Trophoblast cell (in vitro differentiated cells and primary cell): ENCODE data around the gene KRT33B. TPM values are rescaled to one million over a fixed set of nuclear protein-coding genes. Genes with fewer than 3 reads are reported as not detected.

Source experiments
- DNase-seq, 2 donors: peaks; one replicate each; pipeline ENCODE4 v3.0.0-alpha.2; 2016
- H2AFZ ChIP-seq: 2 replicates; pipeline ENCODE4 v1.6.1; 2013; ENCODE audit warnings: low read length, moderate library complexity, mild to moderate bottlenecking; ENCODE audit not compliant: insufficient read depth, poor library complexity
- H2AK5ac ChIP-seq: 2 replicates; pipeline ENCODE4 v1.6.1; 2013; ENCODE audit warnings: mild to moderate bottlenecking, low read length
- H2BK120ac ChIP-seq: 2 replicates; pipeline ENCODE4 v1.6.1; 2013; ENCODE audit warnings: low read length, mild to moderate bottlenecking, moderate library complexity; ENCODE audit not compliant: insufficient read depth, poor library complexity
- H2BK12ac ChIP-seq: 2 replicates; pipeline ENCODE4 v1.6.1; 2013; ENCODE audit warnings: mild to moderate bottlenecking, low read length, moderate library complexity
- H2BK5ac ChIP-seq: 2 replicates; pipeline ENCODE4 v1.6.1; 2013; ENCODE audit warnings: low read length, low read depth, moderate library complexity, mild to moderate bottlenecking; ENCODE audit not compliant: poor library complexity
- H3K14ac ChIP-seq: 2 replicates; pipeline ENCODE4 v1.6.1; 2013; ENCODE audit warnings: mild to moderate bottlenecking, low read length
- H3K18ac ChIP-seq: 2 replicates; pipeline ENCODE4 v1.6.1; 2013; ENCODE audit warnings: mild to moderate bottlenecking, low read length
- H3K23ac ChIP-seq: 2 replicates; pipeline ENCODE4 v1.6.1; 2013; ENCODE audit warnings: low read length
- H3K27ac ChIP-seq: 2 replicates; pipeline ENCODE4 v1.5.1; 2013; ENCODE audit warnings: low read depth, mild to moderate bottlenecking, inconsistent platforms, low read length, moderate library complexity
- H3K27me3 ChIP-seq: 2 replicates; pipeline ENCODE4 v1.6.1; 2013; ENCODE audit warnings: inconsistent platforms, mild to moderate bottlenecking, low read length, moderate library complexity; ENCODE audit not compliant: insufficient read depth
- H3K36me3 ChIP-seq, 2 experiments: 1 replicate in 1 of 2; 2 replicates in 1 of 2; pipeline ENCODE4 v1.6.1; 2013; ENCODE audit warnings: low read length in 2 of 2, mild to moderate bottlenecking in 2 of 2, moderate library complexity in 1 of 2; ENCODE audit not compliant: insufficient read depth in 2 of 2, control insufficient read depth in 1 of 2
- H3K4ac ChIP-seq: 2 replicates; pipeline ENCODE4 v1.6.1; 2013; ENCODE audit warnings: low read depth, mild to moderate bottlenecking, low read length, moderate library complexity
- H3K4me1 ChIP-seq, 2 experiments: 1 replicate in 1 of 2; 2 replicates in 1 of 2; pipeline ENCODE4 v1.6.1; 2013; ENCODE audit warnings: low read length in 2 of 2, mild to moderate bottlenecking in 2 of 2, moderate library complexity in 1 of 2; ENCODE audit not compliant: insufficient read depth in 2 of 2, control insufficient read depth in 1 of 2
- H3K4me2 ChIP-seq: 2 replicates; pipeline ENCODE4 v1.6.1; 2013; ENCODE audit warnings: inconsistent platforms, mild to moderate bottlenecking, low read length, moderate library complexity
- H3K4me3 ChIP-seq: 2 replicates; pipeline ENCODE4 v1.5.1; 2013; ENCODE audit warnings: mild to moderate bottlenecking, low read depth, low read length, inconsistent platforms
- H3K79me1 ChIP-seq: one replicate; pipeline ENCODE4 v1.6.1; 2013; ENCODE audit warnings: low read length
- H3K79me2 ChIP-seq: 2 replicates; pipeline ENCODE4 v1.6.1; 2013; ENCODE audit warnings: low read length, mild to moderate bottlenecking; ENCODE audit not compliant: control insufficient read depth, insufficient read depth, poor library complexity
- H3K9ac ChIP-seq: 2 replicates; pipeline ENCODE4 v1.6.1; 2013; ENCODE audit warnings: mild to moderate bottlenecking, low read length
- H3K9me3 ChIP-seq: 2 replicates; pipeline ENCODE4 v1.6.1; 2013; ENCODE audit warnings: low read depth, mild to moderate bottlenecking, control low read depth, inconsistent platforms, low read length; ENCODE audit not compliant: insufficient read depth
- H4K12ac ChIP-seq: 2 replicates; pipeline ENCODE4 v1.6.1; 2013; ENCODE audit warnings: low read depth, mild to moderate bottlenecking, low read length, moderate library complexity
- H4K8ac ChIP-seq: 2 replicates; pipeline ENCODE4 v1.6.1; 2013; ENCODE audit warnings: low read depth, mild to moderate bottlenecking, low read length, moderate library complexity
- H4K91ac ChIP-seq: one replicate; pipeline ENCODE4 v1.6.1; 2013; ENCODE audit warnings: low read depth, mild to moderate bottlenecking, low read length, moderate library complexity
- WGBS: extraction: QIAGEN DNeasy Blood & Tissue Kit; methylation state at CpG from one replicate; pipeline ENCODE4 v1.1.7; 2013; ENCODE audit warnings: missing lambda C conversion rate; ENCODE audit not compliant: insufficient read length, insufficient coverage; ENCODE audit errors: extremely low coverage; 5-methylcytosine and 5-hydroxymethylcytosine counted together
- polyA plus RNA-seq: library from polyadenylated mRNA; stranded (reverse); fragments of 200-250 nt; gene quantifications from 2 replicates; pipeline ENCODE4 v1.2.3, GENCODE V29; 2013

Gene KRT33B
- polyA plus RNA-seq: 0.03 and 0.04 TPM in 2 replicates

GRCh38 chr17:41369713-41370112 lies at the start of gene KRT33B:
Gene KRT33B (minus strand): TSS chr17:41369813. CDS start chr17:41369750, 63 bp downstream.
- H3K27ac ChIP-seq: no peak within 1 kb of the TSS
- H3K36me3 ChIP-seq: no peaks in the 10 kb centered on the region
- peak within 1 kb of the TSS; percentile 14 for H3K23ac ChIP-seq
- no peak within 1 kb of the TSS for H3K4me2 ChIP-seq
- no peak for DNase-seq
- H3K27me3 ChIP-seq: no peaks in the 10 kb centered on the region
- no peak within 1 kb of the TSS for H4K91ac ChIP-seq
- H2BK5ac ChIP-seq: no peak within 1 kb of the TSS
- no peak within 1 kb of the TSS for H2AFZ ChIP-seq
- H3K79me2 ChIP-seq: no peaks in the 10 kb centered on the region
- no peak within 1 kb of the TSS for H2BK120ac ChIP-seq
- H3K4ac ChIP-seq: no peak within 1 kb of the TSS
- no peak within 1 kb of the TSS for H2BK12ac ChIP-seq
- H3K18ac ChIP-seq: no peak within 1 kb of the TSS
- peaks cover 0 to 5% of the 10 kb centered on the region in 2 experiments for H3K4me1 ChIP-seq
- H2AK5ac ChIP-seq: no peak within 1 kb of the TSS
- H4K12ac ChIP-seq: no peak within 1 kb of the TSS
- WGBS: no CpG with 5 or more reads among the region's 1 CpG
- no peak within 1 kb of the TSS for H3K4me3 ChIP-seq
- no peaks in the 10 kb centered on the region for H3K79me1 ChIP-seq
- peaks cover 1% of the 10 kb centered on the region for H3K9me3 ChIP-seq
- H4K8ac ChIP-seq: no peak within 1 kb of the TSS
- H3K9ac ChIP-seq: peak within 1 kb of the TSS; percentile 2
- no peak within 1 kb of the TSS for H3K14ac ChIP-seq

DNA sequence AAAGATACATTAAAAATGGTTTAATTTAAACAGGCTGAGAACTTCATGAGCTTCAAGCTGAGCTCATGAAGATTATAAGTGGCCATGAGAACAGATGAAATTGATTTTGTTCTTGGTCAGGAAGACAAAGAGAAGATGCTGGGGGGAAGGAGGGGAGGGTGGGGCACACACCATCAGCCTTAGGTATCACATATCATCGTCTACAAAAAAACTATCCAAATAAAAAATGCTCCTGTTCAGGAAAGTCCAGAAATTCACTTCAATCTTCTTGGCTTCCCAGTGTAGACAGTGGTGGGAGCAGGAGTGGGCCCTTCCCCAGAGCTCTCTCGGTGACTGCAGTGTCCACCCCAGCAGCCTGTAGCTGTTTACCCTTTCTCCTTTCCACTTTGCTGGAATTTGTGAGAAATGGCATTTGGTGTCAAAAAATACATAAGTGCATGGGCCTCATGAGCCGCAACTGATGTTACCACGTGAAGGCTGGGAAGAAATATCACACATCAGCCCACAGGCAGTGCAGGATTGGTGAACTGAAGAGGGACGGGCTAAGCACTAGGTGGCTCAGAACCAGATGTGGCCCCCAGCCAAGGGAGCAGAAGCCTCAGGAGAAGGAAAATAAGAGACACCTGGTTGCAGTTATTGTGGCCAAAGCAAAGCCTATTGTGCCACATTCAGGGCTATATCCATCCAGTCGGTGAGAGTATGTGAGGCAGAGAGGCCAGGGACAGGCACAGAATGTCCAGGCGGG lies 48.7 kb upstream of the KRT33B start:
- no CpG with 5 or more reads among the region's 7 CpGs for WGBS
- no peaks in the 10 kb centered on the region for H3K36me3 ChIP-seq

DNA sequence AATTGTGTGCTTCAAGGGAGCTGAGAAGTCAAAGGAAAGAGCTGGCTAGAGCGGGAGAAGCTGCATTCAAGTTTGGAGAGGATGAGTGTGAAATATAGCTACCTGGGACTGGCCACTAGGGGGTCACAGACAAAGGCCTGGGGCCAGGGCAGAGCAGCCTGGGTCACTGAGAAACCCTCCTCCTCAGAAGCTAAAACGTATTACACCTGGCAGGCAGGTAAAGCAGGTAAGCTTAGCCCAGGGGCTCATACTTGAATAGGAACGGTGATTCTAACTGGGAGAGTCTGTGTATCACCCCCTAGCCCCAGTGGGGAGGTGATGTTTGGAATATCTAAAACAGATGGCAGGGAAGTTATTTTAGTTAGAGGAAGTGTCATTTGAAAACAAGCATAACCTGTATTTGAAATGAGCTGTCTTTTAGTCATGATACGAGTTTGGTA lies 48.0 kb upstream of the KRT33B start:
- peak overlapping the region; percentile 4 for H4K91ac ChIP-seq
- H3K18ac ChIP-seq: no peak overlapping the region
- H3K23ac ChIP-seq: no peak overlapping the region
- H2BK12ac ChIP-seq: no peak overlapping the region
- H2BK120ac ChIP-seq: no peak overlapping the region
- H3K4me3 ChIP-seq: no peak overlapping the region
- H3K27me3 ChIP-seq: no peaks in the 10 kb centered on the region
- no peak overlapping the region for H4K8ac ChIP-seq
- H3K79me2 ChIP-seq: no peaks in the 10 kb centered on the region
- H3K4me1 ChIP-seq: peaks cover 11 to 28% of the 10 kb centered on the region in 2 experiments
- no peak overlapping the region for H4K12ac ChIP-seq
- no peak overlapping the region for H3K9ac ChIP-seq
- H3K9me3 ChIP-seq: peaks cover 2% of the 10 kb centered on the region
- no peak overlapping the region for H3K27ac ChIP-seq
- H3K79me1 ChIP-seq: peaks cover 3% of the 10 kb centered on the region
- no CpG with 5 or more reads among the region's 4 CpGs for WGBS
- no peak overlapping the region for H3K4me2 ChIP-seq
- no peak overlapping the region for H3K4ac ChIP-seq
- no peak overlapping the region for H2AFZ ChIP-seq
- H3K14ac ChIP-seq: no peak overlapping the region
- H3K36me3 ChIP-seq: no peaks in the 10 kb centered on the region
- peak; percentile 90 to 96 for DNase-seq
- H2AK5ac ChIP-seq: no peak overlapping the region
- H2BK5ac ChIP-seq: no peak overlapping the region

More for the DNA sequence above, 48.7 kb upstream of the KRT33B start:
- no peak overlapping the region for H3K27ac ChIP-seq
- no peak overlapping the region for H2AK5ac ChIP-seq
- no peak overlapping the region for H3K4me2 ChIP-seq
- H3K27me3 ChIP-seq: no peaks in the 10 kb centered on the region
- H3K9me3 ChIP-seq: peaks cover 2% of the 10 kb centered on the region
- no peak overlapping the region for H2AFZ ChIP-seq
- no peak overlapping the region for H3K23ac ChIP-seq
- no peak overlapping the region for H3K14ac ChIP-seq
- no peak overlapping the region for H3K9ac ChIP-seq
- no peak overlapping the region for H4K8ac ChIP-seq
- H3K18ac ChIP-seq: no peak overlapping the region
- H3K79me2 ChIP-seq: no peaks in the 10 kb centered on the region
- no peak overlapping the region for H4K91ac ChIP-seq
- H3K4ac ChIP-seq: no peak overlapping the region
- H3K4me3 ChIP-seq: no peak overlapping the region
- H2BK5ac ChIP-seq: no peak overlapping the region
- peaks cover 11 to 28% of the 10 kb centered on the region in 2 experiments for H3K4me1 ChIP-seq
- H4K12ac ChIP-seq: no peak overlapping the region
- DNase-seq: no peak
- H3K79me1 ChIP-seq: peaks cover 3% of the 10 kb centered on the region
- no peak overlapping the region for H2BK120ac ChIP-seq
- H2BK12ac ChIP-seq: no peak overlapping the region

- H4K91ac ChIP-seq: peak overlapping the region; percentile 4
- peaks cover 3% of the 10 kb centered on the region for H3K79me1 ChIP-seq
- H2AK5ac ChIP-seq: no peak overlapping the region
- no peak overlapping the region for H3K4me2 ChIP-seq
- no peak overlapping the region for H3K4ac ChIP-seq
- peaks cover 11 to 28% of the 10 kb centered on the region in 2 experiments for H3K4me1 ChIP-seq
- no peak overlapping the region for H2BK5ac ChIP-seq
- DNase-seq: no peak
- H3K9ac ChIP-seq: no peak overlapping the region
- no peak overlapping the region for H4K12ac ChIP-seq
- H3K23ac ChIP-seq: no peak overlapping the region
- H3K9me3 ChIP-seq: peaks cover 2% of the 10 kb centered on the region
- no peaks in the 10 kb centered on the region for H3K36me3 ChIP-seq
- H4K8ac ChIP-seq: no peak overlapping the region
- no peak overlapping the region for H3K18ac ChIP-seq
- no peak overlapping the region for H2AFZ ChIP-seq
- no CpG with 5 or more reads among the region's 6 CpGs for WGBS
- H3K79me2 ChIP-seq: no peaks in the 10 kb centered on the region
- no peak overlapping the region for H2BK120ac ChIP-seq
- H3K27me3 ChIP-seq: no peaks in the 10 kb centered on the region
- H2BK12ac ChIP-seq: no peak overlapping the region
- no peak overlapping the region for H3K14ac ChIP-seq
- no peak overlapping the region for H3K27ac ChIP-seq
- no peak overlapping the region for H3K4me3 ChIP-seq
Measured at GRCh38 chr17:41417127-41417526, 47.5 kb upstream of the KRT33B start.
